GM21423 (cell line): ENCODE results near the gene PTDSS2.
"Not testable (repeated sequence)": the region's sequence is repeated elsewhere in the genome, so short reads cannot be mapped to it uniquely, and the experiment has no call there.

Experiments
- ATAC-seq: cut with Tn5 transposase; IDR thresholded peaks from one replicate; pipeline ENCODE4 v1.9.1; 2021; ENCODE audit warnings: mild to moderate bottlenecking, moderate library complexity; ENCODE audit not compliant: unreplicated experiment

The PTDSS2 gene

DNA sequence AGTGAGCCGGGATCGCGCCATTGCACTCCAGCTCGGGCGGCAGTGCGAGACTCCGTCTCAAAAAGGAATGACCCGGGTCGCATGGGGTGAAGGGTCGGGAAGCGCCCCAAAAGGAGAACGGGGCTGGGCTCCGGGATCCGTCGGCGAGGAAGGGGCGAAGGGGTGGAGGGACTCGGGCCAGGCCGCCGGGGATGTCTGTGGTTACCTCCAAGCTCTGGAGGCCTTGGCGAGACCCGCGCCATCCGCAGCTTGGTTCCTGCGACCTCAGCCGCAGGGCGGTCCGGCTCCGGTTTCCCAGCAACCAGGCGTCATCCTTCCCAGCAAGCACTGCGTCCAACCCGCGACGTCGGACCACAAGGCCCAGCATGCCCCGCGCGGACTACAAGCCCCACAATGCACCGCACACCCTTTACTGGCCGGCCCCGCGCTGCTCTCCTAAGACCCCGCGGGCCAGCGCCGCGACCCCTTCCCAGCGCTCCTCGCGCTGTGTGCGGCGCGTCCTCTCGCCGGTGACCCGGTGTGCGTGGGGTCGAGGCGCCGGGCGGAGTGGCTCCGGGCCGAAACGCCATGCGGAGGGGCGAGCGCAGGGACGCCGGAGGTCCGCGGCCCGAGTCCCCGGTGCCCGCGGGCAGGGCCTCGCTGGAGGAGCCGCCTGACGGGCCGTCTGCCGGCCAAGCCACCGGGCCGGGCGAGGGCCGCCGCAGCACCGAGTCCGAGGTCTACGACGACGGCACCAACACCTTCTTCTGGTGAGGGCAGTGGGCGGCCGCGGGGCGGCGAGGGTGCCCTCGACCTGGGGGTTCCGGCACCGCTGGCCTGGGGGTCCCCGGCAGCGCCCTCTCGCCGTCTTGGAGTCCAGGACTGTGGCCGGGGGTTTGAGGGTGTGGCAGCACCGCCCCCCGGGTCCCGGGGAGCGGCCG, at the start of gene PTDSS2:
Gene PTDSS2 (plus strand): TSS at position 391 of the 920 bp plus-strand sequence. CDS start 177 bp downstream, at position 568.
- ATAC-seq = peak; percentile 69

- not testable (repeated sequence) for ATAC-seq
Measured at GRCh38 chr11:401196-401595, 48.9 kb upstream of the PTDSS2 start.

GRCh38 chr11:403021-403760, 46.9 kb upstream of the PTDSS2 start:
- ATAC-seq = no peak

DNA sequence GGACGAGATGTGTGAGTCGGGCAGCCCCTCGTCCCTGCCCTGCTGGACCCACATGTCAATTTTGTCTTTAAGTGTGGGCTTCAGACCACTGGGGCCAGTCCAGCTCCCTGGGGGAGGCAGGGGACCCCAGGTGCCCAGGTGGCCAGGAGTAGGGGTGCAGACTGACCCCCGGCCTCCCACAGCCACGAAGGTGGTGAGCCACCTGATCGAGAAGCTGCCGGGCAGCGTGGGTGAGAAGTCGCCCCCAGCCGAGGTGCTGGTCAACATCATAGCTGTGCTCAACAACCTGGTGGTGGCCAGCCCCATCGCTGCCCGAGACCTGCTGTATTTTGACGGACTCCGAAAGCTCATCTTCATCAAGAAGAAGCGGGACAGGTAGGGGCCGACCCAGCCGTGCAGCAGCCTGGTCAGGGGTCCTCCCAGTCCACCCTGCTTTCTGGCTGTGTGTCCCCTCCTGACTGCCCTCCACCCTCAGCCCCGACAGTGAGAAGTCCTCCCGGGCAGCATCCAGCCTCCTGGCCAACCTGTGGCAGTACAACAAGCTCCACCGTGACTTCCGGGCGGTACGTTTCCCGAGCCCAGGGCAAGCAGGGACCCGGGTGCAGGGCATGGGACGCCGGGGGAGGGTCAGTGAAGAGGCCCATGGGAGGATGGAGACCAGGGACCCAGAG, 46.2 kb upstream of the PTDSS2 start:
- ATAC-seq = no peak

GRCh38 chr11:404551-405264, 45.4 kb upstream of the PTDSS2 start:
- no peak for ATAC-seq

GRCh38 chr11:405323-405953, 44.6 kb upstream of the PTDSS2 start:
- ATAC-seq = no peak

GRCh38 chr11:405954-406795, 43.9 kb upstream of the PTDSS2 start:
- ATAC-seq = no peak

GRCh38 chr11:406796-407650, 43.1 kb upstream of the PTDSS2 start:
- peak; percentile 79 for ATAC-seq

DNA sequence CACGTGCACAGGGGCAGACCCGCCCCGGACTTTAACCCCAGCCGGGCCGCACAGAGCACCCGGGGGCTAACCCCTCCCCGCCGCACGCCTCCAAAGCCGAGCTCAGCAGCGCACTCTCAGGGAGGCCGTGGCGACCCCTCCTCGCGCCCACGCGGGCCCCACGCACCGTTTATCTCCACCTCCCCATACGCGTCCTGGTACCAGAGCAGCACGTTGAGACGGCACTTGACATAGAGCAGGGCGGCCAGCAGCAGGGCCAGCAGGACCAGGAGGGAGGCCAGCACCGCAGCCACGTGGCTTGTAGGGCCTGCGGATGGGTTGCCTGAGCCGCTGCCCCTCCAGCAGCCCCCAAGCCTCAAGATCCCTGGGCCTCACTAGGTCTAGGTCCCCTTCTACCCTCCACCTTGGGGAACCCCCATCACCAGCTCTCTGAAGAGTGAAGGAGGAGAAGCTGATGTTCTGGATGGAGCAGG, 42.4 kb upstream of the PTDSS2 start:
- no peak for ATAC-seq

GRCh38 chr11:408154-409007, 41.7 kb upstream of the PTDSS2 start:
- no peak for ATAC-seq

DNA sequence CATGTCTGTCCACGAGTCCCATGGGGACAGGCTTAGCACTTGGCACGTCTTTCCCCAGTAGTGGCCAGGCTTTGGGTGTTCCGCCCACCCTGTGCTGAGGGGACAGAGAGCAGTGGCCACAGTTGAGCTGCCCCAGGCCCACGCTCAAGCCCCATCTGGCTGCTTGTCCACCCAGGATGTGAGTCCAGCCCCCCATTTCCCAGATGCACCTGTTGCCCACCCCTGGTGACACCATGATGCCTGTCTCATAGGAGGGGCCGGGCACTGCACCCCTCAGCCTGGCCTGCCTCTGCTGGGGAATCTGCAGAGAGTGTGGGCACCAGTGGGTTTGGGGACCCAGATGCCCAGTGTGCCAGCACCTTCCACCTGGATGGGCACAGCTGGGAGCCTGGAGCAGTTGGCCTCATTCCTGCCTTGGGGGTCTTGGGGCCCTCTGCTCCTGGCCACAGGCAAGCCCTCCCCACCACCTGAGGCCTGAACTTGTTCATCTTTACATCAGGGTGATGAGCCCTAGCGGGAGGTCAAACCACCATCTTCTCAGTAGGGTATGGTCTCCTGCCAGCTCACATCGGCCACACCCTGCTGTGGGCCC, 41.0 kb upstream of the PTDSS2 start:
- ATAC-seq = no peak

GRCh38 chr11:409600-410483, 40.2 kb upstream of the PTDSS2 start:
- ATAC-seq = no peak

DNA sequence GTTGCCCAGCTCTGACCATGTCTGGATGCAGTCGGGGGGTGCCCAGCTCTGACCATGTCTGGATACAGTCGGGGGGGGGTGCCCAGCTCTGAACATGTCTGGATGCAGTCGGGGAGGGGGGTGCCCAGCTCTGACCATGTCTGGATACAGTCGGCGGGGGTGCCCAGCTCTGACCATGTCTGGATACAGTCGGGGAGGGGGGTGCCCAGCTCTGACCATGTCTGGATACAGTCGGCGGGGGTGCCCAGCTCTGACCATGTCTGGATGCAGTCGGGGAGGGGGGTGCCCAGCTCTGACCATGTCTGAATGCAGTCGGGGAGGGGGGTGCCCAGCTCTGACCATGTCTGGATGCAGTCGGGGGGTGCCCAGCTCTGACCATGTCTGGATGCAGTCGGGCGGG, 39.4 kb upstream of the PTDSS2 start:
- ATAC-seq = not testable (repeated sequence)

DNA sequence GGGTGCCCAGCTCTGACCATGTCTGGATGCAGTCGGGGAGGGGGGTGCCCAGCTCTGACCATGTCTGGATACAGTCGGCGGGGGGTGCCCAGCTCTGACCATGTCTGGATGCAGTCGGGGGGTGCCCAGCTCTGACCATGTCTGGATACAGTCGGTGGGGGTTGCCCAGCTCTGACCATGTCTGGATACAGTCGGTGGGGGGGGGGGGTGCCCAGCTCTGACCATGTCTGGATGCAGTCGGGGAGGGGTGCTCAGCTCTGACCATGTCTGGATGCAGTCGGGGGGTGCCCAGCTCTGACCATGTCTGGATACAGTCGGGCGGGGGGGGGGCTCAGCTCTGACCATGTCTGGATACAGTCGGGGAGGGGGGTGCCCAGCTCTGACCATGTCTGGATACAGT, 38.6 kb upstream of the PTDSS2 start:
- not testable (repeated sequence) for ATAC-seq

GRCh38 chr11:412641-413119, 37.4 kb upstream of the PTDSS2 start:
- no peak for ATAC-seq
